Hindlimb muscle (tissue), 1 donor: Measurements from ENCODE around the gene LAMA2. TPM values are rescaled to one million over a fixed set of nuclear protein-coding genes. Genes with fewer than 3 reads are reported as not detected.

ENCODE experiments used
- DNase-seq: peaks from one replicate; pipeline ENCODE4 v3.0.0-alpha.2; 2013
- polyA plus RNA-seq: library from polyadenylated mRNA; unstranded; fragments of 120-200 nt; gene quantifications from one replicate; pipeline ENCODE4 v1.2.1, GENCODE V29; 2013; ENCODE audit not compliant: insufficient read length

LAMA2 gene
- polyA plus RNA-seq, 1 donor = 130 TPM

DNA sequence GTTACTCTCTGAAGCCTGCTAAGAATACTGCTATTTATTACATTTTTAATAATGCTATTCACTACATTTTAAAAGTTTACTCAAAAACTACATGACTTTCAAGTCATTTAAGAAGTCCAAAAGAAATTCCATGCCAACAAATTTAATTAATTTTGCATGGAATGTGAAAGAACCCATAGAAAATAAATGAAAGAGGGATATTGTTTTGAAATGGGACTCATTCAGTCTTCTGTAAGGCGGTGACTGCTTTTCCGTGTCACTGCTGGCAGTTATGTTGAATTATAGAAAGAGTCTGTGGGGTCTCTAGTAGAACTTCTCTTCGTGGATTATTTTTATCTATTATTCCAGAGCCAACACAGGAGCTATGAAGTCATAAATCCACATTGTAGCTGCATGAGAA, 211.2 kb downstream of the LAMA2 start:
- no peak for DNase-seq

GRCh38 chr6:129096651-129097290, 213.8 kb downstream of the LAMA2 start:
- no peak for DNase-seq

DNA sequence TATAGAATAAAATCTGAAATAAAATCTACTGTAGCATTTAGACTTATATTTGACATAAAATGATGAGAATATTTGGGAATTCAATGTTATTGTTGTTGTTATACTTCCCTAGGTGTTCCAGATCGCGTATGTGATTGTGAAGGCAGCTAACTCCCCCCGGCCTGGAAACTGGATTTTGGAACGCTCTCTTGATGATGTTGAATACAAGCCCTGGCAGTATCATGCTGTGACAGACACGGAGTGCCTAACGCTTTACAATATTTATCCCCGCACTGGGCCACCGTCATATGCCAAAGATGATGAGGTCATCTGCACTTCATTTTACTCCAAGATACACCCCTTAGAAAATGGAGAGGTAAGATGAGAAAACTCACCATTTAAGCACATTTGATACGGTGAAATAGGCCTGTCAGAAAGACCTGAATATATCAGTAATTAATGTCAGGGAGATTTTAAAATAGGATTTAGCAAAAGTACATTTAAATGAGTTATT, 215.2 kb downstream of the LAMA2 start:
- no peak for DNase-seq

DNA sequence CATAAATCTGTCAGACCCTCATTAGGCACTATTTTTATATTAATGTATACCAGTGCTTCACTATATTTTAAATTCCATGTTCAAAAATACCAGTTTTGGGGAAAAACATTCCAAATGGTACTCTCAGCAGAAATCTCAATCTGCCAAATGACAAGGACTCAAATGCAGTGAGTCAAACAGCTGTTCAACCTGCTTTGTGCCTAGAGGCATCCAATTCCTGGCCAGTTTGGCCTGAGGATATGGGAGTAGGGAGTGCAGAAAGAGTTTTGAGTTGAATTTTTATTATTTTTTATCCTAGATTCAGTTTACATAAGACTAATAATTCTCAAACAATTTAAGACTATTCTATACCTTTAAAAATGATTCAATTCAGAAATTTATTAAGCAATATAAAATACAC, 216.8 kb downstream of the LAMA2 start:
- no peak for DNase-seq

- DNase-seq = no peak
Measured at GRCh38 chr6:129100164-129100563, 217.2 kb downstream of the LAMA2 start.

- peak; percentile 55 for DNase-seq
Measured at GRCh38 chr6:129102741-129103140, 219.8 kb downstream of the LAMA2 start.

DNA sequence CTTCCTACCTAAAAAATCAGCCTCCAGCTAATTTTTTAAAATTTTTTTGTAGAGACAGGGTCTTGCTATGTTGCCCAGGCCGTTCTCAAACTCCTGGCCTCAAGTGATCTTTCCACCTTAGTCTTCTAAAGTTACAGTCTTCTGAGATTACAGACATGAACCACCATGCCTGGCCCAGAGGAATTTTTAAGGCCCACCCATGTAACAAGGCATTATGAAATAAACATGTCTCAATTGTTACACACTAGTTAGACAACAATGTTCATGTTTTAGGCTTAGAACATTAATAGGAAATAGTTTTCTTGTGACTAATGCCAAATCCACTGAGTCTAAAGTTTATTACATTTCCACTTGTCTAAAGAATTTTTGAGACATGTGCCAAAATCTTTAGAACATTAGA, 221.2 kb downstream of the LAMA2 start:
- DNase-seq = no peak

DNA sequence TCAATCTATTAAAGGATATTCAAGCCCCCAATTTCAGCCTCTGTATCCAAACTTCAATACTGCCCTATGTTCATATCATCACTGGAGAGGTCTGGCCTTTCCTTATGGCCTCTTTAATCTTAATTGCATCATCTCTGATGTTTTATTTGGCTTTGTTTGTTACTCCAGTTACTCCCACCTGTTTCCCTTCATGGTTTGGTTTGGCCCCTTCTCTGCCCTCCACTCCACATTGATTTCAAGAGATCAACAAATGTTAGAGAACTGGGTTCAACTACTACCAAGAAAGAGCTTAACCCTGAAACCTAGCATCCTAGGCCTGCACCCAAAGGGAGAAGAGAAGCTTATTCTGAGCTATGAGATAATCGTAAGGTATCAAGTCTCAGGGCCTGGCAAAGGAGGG, 221.6 kb downstream of the LAMA2 start:
- DNase-seq = no peak

DNA sequence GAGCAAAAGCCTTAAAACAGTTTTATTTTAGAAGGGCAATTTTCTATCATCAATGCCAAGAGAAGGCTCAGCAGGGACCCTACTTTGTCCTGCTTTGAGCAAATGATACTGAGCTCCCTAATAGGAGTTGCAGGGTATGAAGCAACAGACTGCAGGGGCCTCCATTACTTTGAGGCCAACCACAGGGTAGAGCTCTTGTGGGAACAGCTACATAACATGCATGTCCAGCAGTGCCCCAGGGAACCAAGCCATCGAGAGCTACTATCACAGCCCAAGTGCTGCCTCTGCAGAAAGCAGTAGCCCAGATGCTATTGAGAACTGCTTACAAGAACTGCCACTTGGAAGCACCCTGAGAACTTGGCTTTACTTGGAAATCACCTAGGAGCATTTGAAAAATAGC, 222.1 kb downstream of the LAMA2 start:
- DNase-seq = no peak

GRCh38 chr6:129105793-129106192, 222.9 kb downstream of the LAMA2 start:
- no peak for DNase-seq

DNA sequence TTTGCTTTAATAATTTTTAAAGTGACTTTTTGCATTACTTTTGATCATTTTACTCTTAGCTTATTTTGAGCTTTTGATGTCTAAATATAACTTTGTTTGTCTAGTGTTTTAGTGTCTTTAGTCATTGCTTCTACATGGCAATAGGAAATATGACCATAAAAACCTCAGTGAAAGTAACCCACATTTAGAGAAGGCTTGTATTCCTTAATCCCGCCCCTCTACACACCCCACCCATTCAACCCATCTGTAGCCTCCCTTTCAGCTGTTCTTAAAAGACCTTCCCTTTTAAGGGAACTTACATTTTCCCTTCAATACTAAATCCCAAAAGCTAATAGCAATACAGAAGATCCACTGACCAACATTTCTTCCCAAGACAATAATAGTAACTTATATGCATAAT, 225.4 kb downstream of the LAMA2 start:
- DNase-seq = no peak

- DNase-seq = no peak
Measured at GRCh38 chr6:129110690-129111343, 227.9 kb downstream of the LAMA2 start.

DNA sequence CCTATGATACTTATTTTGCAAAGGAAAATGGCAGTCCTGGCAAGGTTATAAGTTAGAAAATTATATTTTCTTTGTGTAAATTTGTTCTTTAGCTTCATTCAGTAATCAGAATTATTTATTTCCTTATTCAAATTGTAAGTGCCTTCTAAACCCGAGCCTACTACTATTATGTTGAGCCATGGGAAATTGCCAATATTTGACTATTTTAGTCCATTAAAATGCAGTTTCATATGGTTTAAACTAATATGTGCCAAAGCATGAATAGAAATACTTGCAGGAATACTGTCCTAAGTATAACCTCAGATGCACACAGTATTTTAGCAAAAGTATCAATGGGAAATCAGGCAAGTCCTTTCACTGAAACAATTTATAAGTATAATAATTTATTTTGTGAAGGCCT, 228.4 kb downstream of the LAMA2 start:
- no peak for DNase-seq

DNA sequence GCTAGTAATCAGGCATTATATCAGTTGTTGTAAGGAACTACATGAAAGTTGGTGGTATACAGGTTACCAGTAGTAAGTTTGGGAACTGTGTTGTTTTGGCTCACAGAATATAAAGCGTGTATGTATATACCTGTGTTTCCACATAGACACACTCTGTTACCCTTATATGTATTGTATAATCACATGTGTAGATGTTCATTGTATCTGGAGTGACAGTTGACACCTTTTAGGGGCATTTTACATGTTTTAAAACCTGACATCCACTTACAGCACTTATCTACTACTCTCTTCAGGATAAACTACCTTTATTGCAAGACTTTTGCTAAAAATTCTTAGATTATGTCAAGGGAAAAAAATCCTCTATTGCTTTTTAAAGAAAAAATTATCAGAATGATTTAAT, 228.9 kb downstream of the LAMA2 start:
- DNase-seq = no peak

- DNase-seq = no peak
Measured at GRCh38 chr6:129112591-129112990, 229.7 kb downstream of the LAMA2 start.

- DNase-seq = no peak
Measured at GRCh38 chr6:129113637-129114036, 230.7 kb downstream of the LAMA2 start.

GRCh38 chr6:129114636-129115391, 231.9 kb downstream of the LAMA2 start:
- no peak for DNase-seq

DNA sequence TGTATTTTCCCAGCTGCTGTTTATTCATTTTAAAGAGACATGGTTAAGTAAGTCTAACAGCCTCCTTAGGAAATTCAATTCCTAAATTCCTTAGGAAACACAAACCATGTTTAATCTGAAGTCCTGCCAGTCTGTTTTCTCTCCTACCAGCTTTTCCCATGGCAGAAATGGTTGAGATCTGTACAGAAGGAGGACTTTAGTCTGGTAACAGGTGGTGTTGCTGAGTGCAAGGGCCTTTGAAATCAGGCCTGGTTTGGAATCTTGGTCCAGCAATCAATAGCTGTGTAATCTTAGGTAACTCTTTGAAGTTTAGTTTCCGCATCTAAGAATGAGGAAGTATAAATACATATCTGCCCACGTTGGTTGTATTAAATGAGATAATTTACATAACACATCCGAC, 232.5 kb downstream of the LAMA2 start:
- no peak for DNase-seq

DNA sequence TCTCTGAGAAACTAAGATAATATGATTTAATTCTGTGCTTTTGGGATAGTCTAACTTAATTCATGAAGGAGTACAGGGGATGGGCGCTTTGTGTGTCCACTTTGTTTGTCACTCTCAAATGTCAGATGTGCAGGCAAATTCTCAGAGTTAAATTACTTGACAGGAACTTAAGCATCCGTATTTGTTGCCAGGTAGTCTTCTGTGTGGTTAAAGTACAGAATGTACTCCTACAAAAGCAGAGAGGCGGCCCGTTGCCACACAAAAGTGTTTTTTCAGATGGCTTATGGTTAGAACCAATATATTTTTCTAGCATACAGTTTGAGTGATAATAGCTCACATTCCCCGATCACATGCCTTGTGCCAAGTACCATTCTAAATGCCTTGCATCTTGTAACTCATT, 234.4 kb downstream of the LAMA2 start:
- DNase-seq = no peak

DNA sequence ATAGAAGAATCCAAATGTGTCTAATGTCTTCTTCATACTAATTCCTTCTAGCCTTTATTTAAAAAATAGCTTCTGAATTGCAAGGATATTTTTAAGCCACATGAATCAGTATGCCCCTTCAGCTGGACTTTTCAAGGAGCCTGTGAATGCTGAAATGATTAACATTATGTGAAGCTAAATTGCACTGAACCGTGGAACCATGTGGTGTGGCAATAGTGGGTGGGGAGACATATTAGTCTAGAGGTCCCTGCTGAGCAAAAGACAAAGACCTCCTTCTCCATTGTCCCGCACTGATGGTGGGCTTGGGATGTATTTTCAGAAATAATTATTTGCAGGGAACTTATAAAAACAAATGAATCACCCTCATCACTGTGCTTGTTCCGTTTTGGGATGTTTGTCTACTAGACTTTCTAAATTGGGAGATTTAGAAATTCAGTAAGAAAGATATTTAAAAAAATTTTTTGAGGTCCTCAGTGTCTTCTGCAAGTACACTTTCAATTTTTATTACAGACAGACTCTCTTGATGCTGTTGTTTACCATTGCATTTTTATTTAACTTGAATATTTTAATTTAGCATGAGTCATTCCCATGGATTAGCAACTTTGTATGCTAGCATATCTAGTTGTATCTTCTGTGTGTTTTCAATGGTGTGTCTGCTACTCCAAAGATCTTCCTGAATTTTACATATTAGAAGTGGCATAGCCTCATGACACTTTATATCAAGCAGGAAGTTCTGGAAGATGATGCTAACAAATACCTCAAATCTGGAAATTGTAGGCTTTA, 238.1 kb downstream of the LAMA2 start:
- DNase-seq = no peak

DNA sequence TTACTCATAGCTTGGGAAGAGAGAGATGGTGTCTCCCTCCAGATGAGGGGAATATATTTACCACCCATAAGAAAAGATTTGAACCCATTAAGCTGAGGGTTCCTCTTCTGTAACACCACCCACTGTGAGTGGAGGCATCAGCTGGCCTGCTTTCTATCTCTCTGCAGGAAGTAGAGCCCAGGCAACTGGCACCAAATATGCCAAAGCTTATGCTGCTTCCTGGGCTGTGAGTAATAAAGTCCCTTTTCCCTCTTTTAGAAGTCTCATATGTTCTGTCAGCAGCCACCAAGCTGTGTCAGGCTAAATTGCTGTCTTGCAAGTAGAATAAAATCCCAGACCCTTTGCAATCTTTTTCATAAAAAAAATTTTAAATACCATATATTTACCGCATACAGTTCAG, 241.4 kb downstream of the LAMA2 start:
- DNase-seq = no peak

- no peak for DNase-seq
Measured at GRCh38 chr6:129130106-129130505, 247.2 kb downstream of the LAMA2 start.
